WTC11 (cell line): Measurements from ENCODE around the gene SPACDR. TPM values are rescaled to one million over a fixed set of nuclear protein-coding genes. Genes with fewer than 3 reads are reported as not detected.
A peak's percentile ranks its signal among the peaks of the same experiment; 100 is the strongest.

Source experiments
- ATAC-seq: fragments of 200-7000 bp; cut with Tn5 transposase; 2 replicates; pipeline ENCODE4 v1.10.0; 2021; ENCODE audit warnings: mild to moderate bottlenecking, moderate library complexity
- CTCF ChIA-PET: fragments of 300-600 bp; sonication (Branson Sonifier 250); formaldehyde crosslinking; loops from one replicate; lab custom pipeline; 2021; ENCODE audit warnings: antibody characterized with exemption; lab: Charles Lee
- POLR2A ChIA-PET: fragments of 350-600 bp; sonication (Branson Sonifier 250); formaldehyde crosslinking; loops from one replicate; lab custom pipeline; 2021; ENCODE audit warnings: antibody characterized with exemption; lab: Charles Lee
- DNase-seq: peaks from one replicate; pipeline ENCODE4 v3.0.0; 2021; ENCODE audit warnings: low spot score
- H3K27ac Mint-ChIP-seq: 2 replicates; pipeline ENCODE4 v1.8.0; 2021; ENCODE audit warnings: mixed read lengths
- H3K27me3 Mint-ChIP-seq: 2 replicates; pipeline ENCODE4 v1.8.0; 2021; ENCODE audit warnings: low read depth, mild to moderate bottlenecking, moderate library complexity, mixed read lengths
- H3K36me3 Mint-ChIP-seq: 2 replicates; pipeline ENCODE4 v1.8.0; 2021; ENCODE audit warnings: mixed read lengths
- H3K4me1 Mint-ChIP-seq: 2 replicates; pipeline ENCODE4 v1.8.0; 2022; ENCODE audit warnings: mixed read lengths
- H3K4me3 Mint-ChIP-seq: 2 replicates; pipeline ENCODE4 v1.8.0; 2021; ENCODE audit warnings: mild to moderate bottlenecking, moderate library complexity, mixed read lengths
- H3K9me3 Mint-ChIP-seq: 2 replicates; pipeline ENCODE4 v1.8.0; 2021; ENCODE audit warnings: mixed read lengths
- AR ChIP-seq: fragments of 250-450 bp; sonication (Bioruptor Pico); IDR thresholded peaks from 2 replicates; pipeline ENCODE4 v1.9.0; 2021; ENCODE audit warnings: mild to moderate bottlenecking
- ARID4B ChIP-seq: sonication (generic); formaldehyde crosslinking; IDR thresholded peaks from 2 replicates; pipeline ENCODE4 v1.8.0; 2023; ENCODE audit warnings: missing genetic modification reagents, mild to moderate bottlenecking, borderline replicate concordance
- ATF3 ChIP-seq: sonication (generic); formaldehyde crosslinking; conservative IDR thresholded peaks from 2 replicates; pipeline ENCODE4 v1.8.1; 2022; ENCODE audit warnings: mild to moderate bottlenecking, missing genetic modification reagents
- CREB1 ChIP-seq: sonication (generic); formaldehyde crosslinking; IDR thresholded peaks from 2 replicates; pipeline ENCODE4 v1.8.0; 2023; ENCODE audit warnings: mild to moderate bottlenecking, missing genetic modification reagents
- ETV6 ChIP-seq: sonication (generic); formaldehyde crosslinking; IDR thresholded peaks from 2 replicates; pipeline ENCODE4 v1.8.1; 2022; ENCODE audit warnings: mild to moderate bottlenecking, missing genetic modification reagents
- FOXP1 ChIP-seq: sonication (generic); formaldehyde crosslinking; IDR thresholded peaks from 2 replicates; pipeline ENCODE4 v1.8.0; 2022; ENCODE audit warnings: missing genetic modification reagents, mild to moderate bottlenecking, moderate library complexity, borderline replicate concordance
- IRF1 ChIP-seq: sonication (generic); formaldehyde crosslinking; IDR thresholded peaks from 2 replicates; pipeline ENCODE4 v1.8.0; 2023; ENCODE audit warnings: missing genetic modification reagents
- NFATC4 ChIP-seq: fragments of 250-450 bp; sonication (Bioruptor Pico); IDR thresholded peaks from 2 replicates; pipeline ENCODE4 v1.9.0; 2021; ENCODE audit warnings: mild to moderate bottlenecking
- SOX15 ChIP-seq: fragments of 250-450 bp; sonication (Bioruptor Pico); IDR thresholded peaks from 2 replicates; pipeline ENCODE4 v1.9.0; 2021; ENCODE audit warnings: mild to moderate bottlenecking
- TCF7 ChIP-seq: sonication (generic); formaldehyde crosslinking; IDR thresholded peaks from 2 replicates; pipeline ENCODE4 v1.8.0; 2022; ENCODE audit warnings: mild to moderate bottlenecking, low read depth, missing genetic modification reagents, moderate library complexity
- ZNF121 ChIP-seq: sonication (generic); formaldehyde crosslinking; IDR thresholded peaks from 2 replicates; pipeline ENCODE4 v1.8.0; 2023; ENCODE audit warnings: missing genetic modification reagents
- ZNF138 ChIP-seq: sonication (generic); formaldehyde crosslinking; conservative IDR thresholded peaks from 2 replicates; pipeline ENCODE4 v1.8.1; 2022; ENCODE audit warnings: mild to moderate bottlenecking, moderate library complexity, missing genetic modification reagents
- ZNF317 ChIP-seq: sonication (generic); formaldehyde crosslinking; IDR thresholded peaks from 2 replicates; pipeline ENCODE4 v1.8.1; 2023; ENCODE audit warnings: low read depth, mild to moderate bottlenecking, moderate library complexity, missing genetic modification reagents, borderline replicate concordance
- ZNF512 ChIP-seq: sonication (generic); formaldehyde crosslinking; IDR thresholded peaks from 2 replicates; pipeline ENCODE4 v1.8.1; 2022; ENCODE audit warnings: missing genetic modification reagents, borderline replicate concordance
- ZNF532 ChIP-seq: fragments of 250-450 bp; sonication (Bioruptor Pico); IDR thresholded peaks from 2 replicates; pipeline ENCODE4 v1.9.0; 2021; ENCODE audit warnings: mild to moderate bottlenecking, borderline replicate concordance
- total RNA-seq: library from RNA; stranded (reverse); gene quantifications from 3 replicates; pipeline ENCODE4 v1.2.3, GENCODE V29; 2021
- TF ChIP-seq, protein P1 (sequence below): sonication (generic); formaldehyde crosslinking; IDR thresholded peaks from 2 replicates; pipeline ENCODE4 v1.8.0; 2022; ENCODE audit warnings: mild to moderate bottlenecking, missing genetic modification reagents
- TF ChIP-seq, protein P2 (sequence below): sonication (generic); formaldehyde crosslinking; IDR thresholded peaks from 2 replicates; pipeline ENCODE4 v1.8.1; 2023; ENCODE audit warnings: mild to moderate bottlenecking, missing genetic modification reagents, moderate library complexity

Gene SPACDR
- total RNA-seq, 1 experiment from 2014 or later: 0.33 TPM

DNA sequence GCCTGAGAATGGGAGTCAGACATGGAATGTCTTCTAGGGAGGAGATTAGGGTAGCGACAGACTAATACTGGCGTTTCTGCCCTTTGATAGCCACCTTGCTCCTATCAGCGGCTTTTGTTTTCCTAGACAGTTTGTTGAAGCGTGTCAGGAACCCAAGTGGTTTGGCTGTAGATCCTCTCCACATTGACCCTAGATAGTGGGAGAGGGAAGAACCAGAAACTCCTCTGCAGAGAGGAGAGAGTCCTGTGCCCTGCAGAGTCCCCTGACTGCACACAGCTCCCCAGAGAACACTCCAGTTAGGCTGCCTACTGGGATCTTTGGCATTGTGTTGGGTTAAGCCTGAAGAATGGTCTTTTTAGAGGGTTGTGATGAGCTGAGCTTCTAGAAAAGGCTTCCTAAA, 32.0 kb downstream of the SPACDR start:
- Mint-ChIP-seq H3K36me3 (peaks cover 33% of the 10 kb centered on the region), H3K4me3 (peak overlapping the region; percentile 77), H3K4me1 (peaks cover 36% of the 10 kb centered on the region), H3K9me3 (peaks cover 4% of the 10 kb centered on the region; the same call in 1 of the 2 replicates), H3K27me3 (peaks cover 23% of the 10 kb centered on the region), H3K27ac (peak overlapping the region; percentile 92)
- ATAC-seq: no peak
- no peak for DNase-seq
- CTCF ChIA-PET: interaction anchor here (1.0 to 2.4 kb wide), 2 partner anchors 19 to 23 kb away, joined by 3 to 14 read pairs; no protein-coding TSS in a partner anchor
- POLR2A ChIA-PET: no interaction called here
- TF ChIP-seq CREB1 (CRISPR knock-in tag): no peak
- no peak for TF ChIP-seq ETV6
- TF ChIP-seq TCF7 (CRISPR knock-in tag): no peak
- TF ChIP-seq NFATC4 (CRISPR knock-in tag): no peak
- TF ChIP-seq FOXP1 (CRISPR knock-in tag): no peak
- no peak for TF ChIP-seq SOX15
- no peak for TF ChIP-seq AR
- TF ChIP-seq ATF3 (CRISPR knock-in tag): no peak
- TF ChIP-seq ZNF138 (CRISPR knock-in tag): no peak
- no peak for TF ChIP-seq ZNF317 (CRISPR knock-in tag)
- no peak for TF ChIP-seq ZNF121
- TF ChIP-seq ARID4B (CRISPR knock-in tag): no peak
- TF ChIP-seq ZNF532 (CRISPR knock-in tag): no peak
- TF ChIP-seq, protein P1, sequence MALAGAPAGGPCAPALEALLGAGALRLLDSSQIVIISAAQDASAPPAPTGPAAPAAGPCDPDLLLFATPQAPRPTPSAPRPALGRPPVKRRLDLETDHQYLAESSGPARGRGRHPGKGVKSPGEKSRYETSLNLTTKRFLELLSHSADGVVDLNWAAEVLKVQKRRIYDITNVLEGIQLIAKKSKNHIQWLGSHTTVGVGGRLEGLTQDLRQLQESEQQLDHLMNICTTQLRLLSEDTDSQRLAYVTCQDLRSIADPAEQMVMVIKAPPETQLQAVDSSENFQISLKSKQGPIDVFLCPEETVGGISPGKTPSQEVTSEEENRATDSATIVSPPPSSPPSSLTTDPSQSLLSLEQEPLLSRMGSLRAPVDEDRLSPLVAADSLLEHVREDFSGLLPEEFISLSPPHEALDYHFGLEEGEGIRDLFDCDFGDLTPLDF (CRISPR knock-in tag): no peak
- no peak for TF ChIP-seq ZNF512 (CRISPR knock-in tag)
- TF ChIP-seq, protein P2, sequence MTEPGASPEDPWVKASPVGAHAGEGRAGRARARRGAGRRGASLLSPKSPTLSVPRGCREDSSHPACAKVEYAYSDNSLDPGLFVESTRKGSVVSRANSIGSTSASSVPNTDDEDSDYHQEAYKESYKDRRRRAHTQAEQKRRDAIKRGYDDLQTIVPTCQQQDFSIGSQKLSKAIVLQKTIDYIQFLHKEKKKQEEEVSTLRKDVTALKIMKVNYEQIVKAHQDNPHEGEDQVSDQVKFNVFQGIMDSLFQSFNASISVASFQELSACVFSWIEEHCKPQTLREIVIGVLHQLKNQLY: no peak
- TF ChIP-seq IRF1 (CRISPR knock-in tag): no peak
